ENCODE results near the gene CBL. TPM values are rescaled to one million over a fixed set of nuclear protein-coding genes. Genes with fewer than 3 reads are reported as not detected.
A peak's percentile ranks its signal among the peaks of the same experiment; 100 is the strongest.

CBL gene
- total RNA-seq, 1 donor from 2014 or later = 27.8 TPM

- Mint-ChIP-seq H3K9me3 (no peaks in the 10 kb centered on the region), H3K4me1 (peaks cover 2% of the 10 kb centered on the region), H3K4me3 (no peak overlapping the region), H3K27ac (no peak overlapping the region), H3K27me3 (peaks cover 6% of the 10 kb centered on the region), H3K36me3 (ENCODE audit: low read depth) (peaks cover 18% of the 10 kb centered on the region)
- ChIA-PET CTCF (interaction anchor here (2.3 kb wide), 1 partner anchor 13 kb away, joined by 18 read pairs; no protein-coding TSS in a partner anchor), POLR2A (no interaction called here)
- intact Hi-C loops (cut with micrococcal nuclease) = no loop called here
- ATAC-seq (ENCODE audit: low read depth) = no peak
- DNase-seq = no peak
- TF ChIP-seq CTCF (IDR thresholded peaks at IDR 0.05) = no peak
Measured at GRCh38 chr11:119309411-119309810, 103.3 kb downstream of the CBL start.

- no peak for DNase-seq
- no peak overlapping the region for H3K27ac Mint-ChIP-seq
- peaks cover 8% of the 10 kb centered on the region for H3K4me1 Mint-ChIP-seq
- intact Hi-C loops (cut with micrococcal nuclease) = no loop called here
- TF ChIP-seq CTCF (IDR thresholded peaks at IDR 0.05) = no peak
- no peaks in the 10 kb centered on the region for H3K9me3 Mint-ChIP-seq
- H3K4me3 Mint-ChIP-seq = no peak overlapping the region
- POLR2A ChIA-PET = interaction anchor here (0.6 kb wide), 1 partner anchor 68 kb away, joined by 6 read pairs; no protein-coding TSS in a partner anchor
- ATAC-seq (ENCODE audit: low read depth) = no peak
- H3K27me3 Mint-ChIP-seq = peaks cover 9% of the 10 kb centered on the region
- CTCF ChIA-PET = no interaction called here
- peaks cover 14% of the 10 kb centered on the region for H3K36me3 Mint-ChIP-seq (ENCODE audit: low read depth)
Measured at GRCh38 chr11:119309953-119310681, 104.0 kb downstream of the CBL start.

- Mint-ChIP-seq H3K4me1 (peaks cover 13% of the 10 kb centered on the region), H3K36me3 (ENCODE audit: low read depth) (peaks cover 10% of the 10 kb centered on the region), H3K9me3 (no peaks in the 10 kb centered on the region), H3K27me3 (peaks cover 9% of the 10 kb centered on the region), H3K4me3 (no peak overlapping the region), H3K27ac (no peak overlapping the region)
- ChIA-PET POLR2A (no interaction called here), CTCF (interaction anchor here (0.9 kb wide), 1 partner anchor 11 kb away, joined by 3 read pairs; no protein-coding TSS in a partner anchor)
- intact Hi-C loops (cut with micrococcal nuclease) = no loop called here
- ATAC-seq (ENCODE audit: low read depth) = no peak
- DNase-seq = no peak
- no peak for TF ChIP-seq CTCF (IDR thresholded peaks at IDR 0.05)
Measured at GRCh38 chr11:119310682-119311052, 104.5 kb downstream of the CBL start.

GRCh38 chr11:119314726-119315125 is 108.6 kb downstream of the CBL start:
- ChIA-PET CTCF (interaction anchor here (0.6 to 1.6 kb wide), 4 partner anchors 8 to 220 kb away, joined by 3 to 5 read pairs (median 3); no protein-coding TSS in a partner anchor), POLR2A (no interaction called here)
- Mint-ChIP-seq H3K4me3 (peak overlapping the region; percentile 73), H3K4me1 (peaks cover 35% of the 10 kb centered on the region), H3K36me3 (ENCODE audit: low read depth) (peaks cover 1% of the 10 kb centered on the region), H3K27ac (no peak overlapping the region), H3K27me3 (peaks cover 22% of the 10 kb centered on the region), H3K9me3 (no peaks in the 10 kb centered on the region)
- ATAC-seq (ENCODE audit: low read depth) (no peak), DNase-seq (no peak)
- TF ChIP-seq CTCF (IDR thresholded peaks at IDR 0.05) = no peak
- intact Hi-C loops (cut with micrococcal nuclease) = loop anchor here (1.0 to 5.0 kb wide), 3 partner anchors 9 to 317 kb away; partner anchors contain the start of genes CENATAC and RNF26
